Tibial nerve (tissue), 4 donors: Measurements from ENCODE around the gene NMNAT3. TPM values are rescaled to one million over a fixed set of nuclear protein-coding genes. Genes with fewer than 3 reads are reported as not detected.

ENCODE experiments used
- DNase-seq, 2 donors: peaks; one replicate each; pipeline ENCODE4 v3.0.0-alpha.2; 2019; ENCODE audit warnings: low spot score in 2 of 2
- H3K27ac ChIP-seq, 4 donors: fragments of 200-600 bp; sonication (generic) in 3 of 4; one replicate each; pipeline ENCODE4 v1.5.1; 2017 to 2019; ENCODE audit warnings: mild to moderate bottlenecking in 1 of 4
- H3K27me3 ChIP-seq, 2 donors: fragments of 200-600 bp; sonication (generic) in 1 of 2; one replicate each; pipeline versions ENCODE4 v1.5.1 to v1.6.0; 2017 to 2019
- H3K36me3 ChIP-seq, 3 donors: fragments of 200-600 bp; sonication (generic); one replicate each; pipeline ENCODE4 v1.5.1; 2018 to 2019
- H3K4me1 ChIP-seq, 4 donors: fragments of 200-600 bp; sonication (generic) in 3 of 4; one replicate each; pipeline ENCODE4 v1.5.1; 2017 to 2019
- H3K4me3 ChIP-seq, 4 donors: fragments of 200-600 bp; sonication (generic) in 3 of 4; one replicate each; pipeline ENCODE4 v1.5.1; 2017 to 2019; ENCODE audit warnings: mild to moderate bottlenecking in 1 of 4, moderate library complexity in 1 of 4
- H3K9me3 ChIP-seq, 4 donors: fragments of 200-600 bp; sonication (generic) in 3 of 4; one replicate each; pipeline ENCODE4 v1.5.1; 2017 to 2019
- CTCF ChIP-seq, 5 experiments: fragments of 200-600 bp in 3 of 5; fragments of 450-650 bp in 2 of 5; sonication (generic) in 3 of 5; IDR thresholded peaks; one replicate each; pipeline ENCODE4 v1.5.1; 2016 to 2019; ENCODE audit warnings: antibody characterized with exemption in 5 of 5, mild to moderate bottlenecking in 3 of 5, moderate library complexity in 2 of 5
- EP300 ChIP-seq, 2 donors: sonication (generic); formaldehyde crosslinking; IDR thresholded peaks; one replicate each; pipeline ENCODE4 v1.6.1; 2017; ENCODE audit warnings: antibody characterized with exemption in 2 of 2, mild to moderate bottlenecking in 1 of 2
- POLR2A ChIP-seq, 2 donors: fragments of 450-650 bp; IDR thresholded peaks; one replicate each; pipeline ENCODE4 v1.6.1; 2017; ENCODE audit warnings: antibody characterized with exemption in 2 of 2, mild to moderate bottlenecking in 2 of 2, moderate library complexity in 2 of 2
- WGBS, 2 donors: methylation state at CpG; one replicate each; pipeline ENCODE4 v1.1.5; 2018; 5-methylcytosine and 5-hydroxymethylcytosine counted together
- total RNA-seq, 4 donors: library from RNA; depleted of rRNA; stranded (reverse); fragments of >200 nt; gene quantifications; one replicate each; pipeline ENCODE4 v1.1.0, GENCODE V29; 2016

NMNAT3 gene
- total RNA-seq, 4 donors from 2014 or later = 11.0 to 19.4 (median 12.1) TPM

GRCh38 chr3:139577909-139578308, 99.9 kb downstream of the NMNAT3 start:
- TF ChIP-seq EP300 (IDR thresholded peaks at IDR 0.05) (no peak), CTCF (IDR thresholded peaks at IDR 0.05) (no peak), POLR2A (IDR thresholded peaks at IDR 0.05) (no peak)

DNA sequence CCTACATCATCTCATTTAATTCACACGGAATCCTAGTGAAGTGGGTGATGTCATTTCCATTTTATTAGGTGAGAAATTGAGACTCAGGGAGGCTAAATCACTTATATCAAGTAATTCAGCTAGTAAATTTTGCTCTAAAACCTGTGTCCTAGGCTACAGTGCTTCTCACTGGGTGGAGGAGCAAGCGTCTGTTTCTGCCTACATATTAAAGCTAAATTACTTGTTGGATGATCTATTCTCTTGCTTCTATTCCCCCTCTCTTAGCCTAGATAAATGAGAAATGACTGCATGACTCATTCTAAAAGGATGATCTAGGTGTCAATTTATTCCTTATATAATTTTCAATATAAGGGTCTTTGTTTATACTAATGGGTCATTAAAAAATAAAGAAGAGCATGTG, 100.4 kb downstream of the NMNAT3 start:
- Histone ChIP-seq H3K27ac (no peak overlapping the region), H3K4me1 (peaks cover 0 to 10% (median 2%) of the 10 kb centered on the region in 4 donors), H3K36me3 (peaks cover 0 to 36% (median 0%) of the 10 kb centered on the region in 3 donors), H3K27me3 (no peaks in the 10 kb centered on the region), H3K9me3 (no peaks in the 10 kb centered on the region), H3K4me3 (no peak overlapping the region)
- DNase-seq = no peak
- WGBS, 2 donors = 92% methylated on average over 2 of the region's 2 CpGs
- TF ChIP-seq CTCF (IDR thresholded peaks at IDR 0.05) (no peak), EP300 (IDR thresholded peaks at IDR 0.05) (no peak), POLR2A (IDR thresholded peaks at IDR 0.05) (no peak)

More at GRCh38 chr3:139577909-139578308, 99.9 kb downstream of the NMNAT3 start:
- no peak overlapping the region for H3K27ac ChIP-seq
- H3K4me3 ChIP-seq = no peak overlapping the region
- peaks cover 0 to 7% (median 2%) of the 10 kb centered on the region in 4 donors for H3K4me1 ChIP-seq
- no peak for DNase-seq
- no peaks in the 10 kb centered on the region for H3K27me3 ChIP-seq
- H3K9me3 ChIP-seq = no peaks in the 10 kb centered on the region
- H3K36me3 ChIP-seq = peaks cover 0 to 36% (median 0%) of the 10 kb centered on the region in 3 donors

DNA sequence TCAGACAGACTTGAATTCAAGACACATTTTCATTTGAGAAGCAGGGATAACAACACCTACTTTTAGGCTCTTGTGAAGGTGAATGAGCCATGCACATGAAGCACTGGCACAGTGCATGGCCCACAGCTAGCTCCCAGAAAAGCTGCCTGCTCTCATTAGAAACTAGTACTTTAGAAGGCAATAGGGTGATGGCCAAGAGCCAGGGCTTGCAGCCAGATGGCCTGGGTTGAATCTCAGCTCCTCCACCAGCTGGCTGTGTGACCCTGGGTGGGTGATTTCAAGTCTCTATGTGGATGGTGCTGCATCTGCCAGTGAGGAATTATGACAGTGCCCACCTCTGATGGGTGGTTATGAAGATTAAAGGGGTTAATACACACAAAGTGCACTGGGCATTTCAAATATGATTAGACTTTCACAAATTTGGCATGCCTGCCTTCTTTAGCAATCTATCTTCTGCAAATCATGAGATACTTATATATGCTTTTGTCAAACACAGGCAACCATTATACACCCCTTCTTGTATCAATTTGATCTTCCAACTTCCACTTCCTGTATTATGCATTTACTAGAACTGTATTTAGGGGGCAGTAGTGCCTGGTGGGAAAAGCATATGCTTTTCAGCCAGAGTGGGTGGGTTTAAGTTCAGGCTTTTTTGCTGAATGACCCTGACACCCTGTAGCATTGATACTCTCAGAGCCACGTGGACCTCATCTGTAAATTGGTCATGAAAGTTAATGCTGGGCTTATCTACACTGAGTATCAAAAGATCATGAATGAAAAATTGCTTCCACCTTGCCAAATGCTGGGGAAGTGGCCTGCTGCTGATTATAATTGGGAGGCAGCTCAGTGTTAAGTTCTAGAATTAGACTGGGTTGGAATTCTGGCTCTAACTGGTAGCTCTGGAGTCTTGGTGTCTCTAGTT, 103.5 kb downstream of the NMNAT3 start:
- no peak overlapping the region for H3K4me3 ChIP-seq
- H3K36me3 ChIP-seq = peaks cover 0 to 37% (median 0%) of the 10 kb centered on the region in 3 donors
- TF ChIP-seq EP300 (IDR thresholded peaks at IDR 0.05) (no peak), CTCF (IDR thresholded peaks at IDR 0.05) (no peak), POLR2A (IDR thresholded peaks at IDR 0.05) (no peak)
- peaks cover 0 to 12% (median 2%) of the 10 kb centered on the region in 4 donors for H3K4me1 ChIP-seq
- H3K9me3 ChIP-seq = no peaks in the 10 kb centered on the region
- no peaks in the 10 kb centered on the region for H3K27me3 ChIP-seq
- 9 to 14% methylated on average over 1 of the region's 1 CpG for WGBS, 2 donors
- peak in 1 of 2 donors; percentile 18 for DNase-seq
- H3K27ac ChIP-seq = no peak overlapping the region

- H3K9me3 ChIP-seq = no peaks in the 10 kb centered on the region
- DNase-seq = no peak
- peaks cover 0 to 12% (median 2%) of the 10 kb centered on the region in 4 donors for H3K4me1 ChIP-seq
- H3K36me3 ChIP-seq = peaks cover 0 to 25% (median 0%) of the 10 kb centered on the region in 3 donors
- no peaks in the 10 kb centered on the region for H3K27me3 ChIP-seq
- H3K27ac ChIP-seq = no peak overlapping the region
- H3K4me3 ChIP-seq = no peak overlapping the region
- WGBS, 2 donors = 71 to 78% methylated on average over 6 of the region's 6 CpGs
- peak in 1 of 2 donors; percentile 62 for TF ChIP-seq EP300 (IDR thresholded peaks at IDR 0.05)
- no peak for TF ChIP-seq POLR2A (IDR thresholded peaks at IDR 0.05)
- no peak for TF ChIP-seq CTCF (IDR thresholded peaks at IDR 0.05)
Observed at GRCh38 chr3:139572847-139573672, 104.7 kb downstream of the NMNAT3 start.
